Psoas muscle (tissue), 8 donors: ENCODE data around the gene CROCC. TPM values are rescaled to one million over a fixed set of nuclear protein-coding genes. Genes with fewer than 3 reads are reported as not detected.
A peak's percentile ranks its signal among the peaks of the same experiment; 100 is the strongest.

Experiments
- ATAC-seq, 4 donors: fragments of 200-7000 bp; cut with Tn5 transposase; one replicate each; pipeline ENCODE4 v1.9.1; 2020; ENCODE audit warnings: moderate library complexity in 3 of 4, mild to moderate bottlenecking in 2 of 4
- DNase-seq, 2 donors: peaks; one replicate each; pipeline ENCODE4 v3.0.0-alpha.2; 2020
- H3K27ac ChIP-seq: fragments of 200-600 bp; one replicate; pipeline ENCODE4 v1.8.0; 2022
- H3K27me3 ChIP-seq, 3 donors: fragments of 200-600 bp in 1 of 3; one replicate each; pipeline versions ENCODE4 v1.6.1 to v1.8.0; 2013 to 2022; ENCODE audit warnings: low read length in 2 of 3, mild to moderate bottlenecking in 2 of 3, moderate library complexity in 1 of 3; ENCODE audit not compliant: insufficient read depth in 3 of 3
- H3K36me3 ChIP-seq, 2 donors: fragments of 200-600 bp in 1 of 2; one replicate each; pipeline versions ENCODE4 v1.6.1 to v1.8.0; 2013 to 2022; ENCODE audit warnings: low read depth in 1 of 2, mild to moderate bottlenecking in 1 of 2, moderate library complexity in 1 of 2; ENCODE audit not compliant: insufficient read depth in 1 of 2
- H3K4me1 ChIP-seq: fragments of 200-600 bp; one replicate; pipeline ENCODE4 v1.8.0; 2022
- H3K4me3 ChIP-seq: fragments of 200-600 bp; one replicate; pipeline ENCODE4 v1.8.0; 2022; ENCODE audit warnings: mild to moderate bottlenecking
- H3K9me3 ChIP-seq: fragments of 200-600 bp; one replicate; pipeline ENCODE4 v1.8.0; 2022
- WGBS, 3 donors: extraction: QIAGEN DNeasy Blood & Tissue Kit; methylation state at CpG; one replicate each; pipeline versions ENCODE4 v1.1.6 to v1.1.7; 2013; 5-methylcytosine and 5-hydroxymethylcytosine counted together
- intact Hi-C, 2 donors: fragments of 100-400 bp; cut with DNase I; formaldehyde crosslinking; loops; one replicate each; pipeline versions ENCODE4 v1.11.0 to v1.14.2; 2022
- polyA plus RNA-seq, 3 donors: library from polyadenylated mRNA; stranded (reverse); fragments of 200-250 nt; gene quantifications; one replicate each; pipeline ENCODE4 v1.2.3, GENCODE V29; 2013
- total RNA-seq, 4 donors: library from RNA; stranded (reverse); fragmentation: NEBNext Ultra II Directional in 2 of 4; extraction: Animal tissue kit (Norgen Biotek cat#: 25700) in 2 of 4; gene quantifications; one replicate each; pipeline versions ENCODE4 v1.2.1 to v1.2.4, GENCODE V29; 2021 to 2023
- TF ChIP-seq, protein P1 (sequence below): fragments of 200-600 bp; IDR thresholded peaks from one replicate; pipeline ENCODE4 v1.8.0; 2022; ENCODE audit warnings: antibody characterized with exemption
- donor health status: healthy with polysubstance abuse.
- donor health status: DM: no; HTN: no; CAD: no; lungs with moderate emphysema.
- donor health status: Bipolar disorder and iron deficiency.
- donor health status: healthy.
- donor health status: DM: yes; HTN: yes; CAD: no.
- donor health status: DM: no; HTN: no; CAD: no.
- donor health status: DM: no; HTN: no; CAD: no.
- donor health status: DM: yes; HTN: yes; CAD: no.

The CROCC gene
- total and polyA plus RNA-seq, 7 donors: 3.1 to 6.5 (median 4.8) TPM

GRCh38 chr1:16986962-16987361, 65.2 kb downstream of the CROCC start:
- DNase-seq (no peak), ATAC-seq (no peak)
- Histone ChIP-seq H3K27me3 (peaks cover 0 to 3% (median 0%) of the 10 kb centered on the region in 3 donors), H3K36me3 (peaks cover 4 to 62% of the 10 kb centered on the region in 2 donors), H3K4me3 (no peak overlapping the region), H3K4me1 (no peaks in the 10 kb centered on the region), H3K9me3 (no peaks in the 10 kb centered on the region), H3K27ac (no peak overlapping the region)
- intact Hi-C loops: no loop called here
- TF ChIP-seq, protein P1, sequence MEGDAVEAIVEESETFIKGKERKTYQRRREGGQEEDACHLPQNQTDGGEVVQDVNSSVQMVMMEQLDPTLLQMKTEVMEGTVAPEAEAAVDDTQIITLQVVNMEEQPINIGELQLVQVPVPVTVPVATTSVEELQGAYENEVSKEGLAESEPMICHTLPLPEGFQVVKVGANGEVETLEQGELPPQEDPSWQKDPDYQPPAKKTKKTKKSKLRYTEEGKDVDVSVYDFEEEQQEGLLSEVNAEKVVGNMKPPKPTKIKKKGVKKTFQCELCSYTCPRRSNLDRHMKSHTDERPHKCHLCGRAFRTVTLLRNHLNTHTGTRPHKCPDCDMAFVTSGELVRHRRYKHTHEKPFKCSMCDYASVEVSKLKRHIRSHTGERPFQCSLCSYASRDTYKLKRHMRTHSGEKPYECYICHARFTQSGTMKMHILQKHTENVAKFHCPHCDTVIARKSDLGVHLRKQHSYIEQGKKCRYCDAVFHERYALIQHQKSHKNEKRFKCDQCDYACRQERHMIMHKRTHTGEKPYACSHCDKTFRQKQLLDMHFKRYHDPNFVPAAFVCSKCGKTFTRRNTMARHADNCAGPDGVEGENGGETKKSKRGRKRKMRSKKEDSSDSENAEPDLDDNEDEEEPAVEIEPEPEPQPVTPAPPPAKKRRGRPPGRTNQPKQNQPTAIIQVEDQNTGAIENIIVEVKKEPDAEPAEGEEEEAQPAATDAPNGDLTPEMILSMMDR: no peak
- WGBS, 3 donors: 75 to 80% (median 80%) methylated on average over 16 of the region's 16 CpGs

DNA sequence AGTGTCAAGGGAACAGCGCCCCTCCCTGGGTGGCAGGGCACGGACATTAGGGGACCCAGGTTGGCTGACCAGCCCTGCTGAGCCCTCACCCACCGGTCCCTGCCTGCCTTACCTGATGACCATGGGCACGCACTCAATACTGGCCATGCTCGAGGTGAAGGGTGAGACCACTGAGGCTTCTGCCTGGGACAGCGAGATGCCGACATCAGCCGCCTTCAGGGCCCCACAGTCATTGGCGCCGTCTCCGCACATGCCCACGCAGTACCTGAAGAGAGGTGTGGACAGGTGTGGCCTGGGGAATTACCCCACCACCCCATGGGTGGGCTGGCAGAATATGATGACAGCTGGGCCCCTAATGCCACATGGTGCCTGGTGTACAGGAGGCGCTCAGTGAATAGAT, 66.5 kb downstream of the CROCC start:
- peaks cover 4 to 70% of the 10 kb centered on the region in 2 donors for H3K36me3 ChIP-seq
- DNase-seq (no peak), ATAC-seq (no peak)
- intact Hi-C loops: no loop called here
- H3K4me3 ChIP-seq: no peak overlapping the region
- 91 to 95% (median 93%) methylated on average over 13 of the region's 13 CpGs for WGBS, 3 donors
- H3K27me3 ChIP-seq: peaks cover 0 to 1% (median 0%) of the 10 kb centered on the region in 3 donors
- H3K9me3 ChIP-seq: no peaks in the 10 kb centered on the region
- H3K27ac ChIP-seq: no peak overlapping the region
- no peaks in the 10 kb centered on the region for H3K4me1 ChIP-seq
- TF ChIP-seq, protein P1: no peak

GRCh38 chr1:16989676-16990391, 68.1 kb downstream of the CROCC start:
- DNase-seq: no peak
- WGBS, 3 donors: 91 to 94% (median 92%) methylated on average over 22 of the region's 22 CpGs
- no peaks in the 10 kb centered on the region for H3K4me1 ChIP-seq
- peaks cover 4 to 78% of the 10 kb centered on the region in 2 donors for H3K36me3 ChIP-seq
- no peak overlapping the region for H3K27ac ChIP-seq
- no peaks in the 10 kb centered on the region for H3K27me3 ChIP-seq
- intact Hi-C loops: no loop called here
- ATAC-seq: no peak
- H3K9me3 ChIP-seq: no peaks in the 10 kb centered on the region
- no peak overlapping the region for H3K4me3 ChIP-seq
- TF ChIP-seq, protein P1: no peak

DNA sequence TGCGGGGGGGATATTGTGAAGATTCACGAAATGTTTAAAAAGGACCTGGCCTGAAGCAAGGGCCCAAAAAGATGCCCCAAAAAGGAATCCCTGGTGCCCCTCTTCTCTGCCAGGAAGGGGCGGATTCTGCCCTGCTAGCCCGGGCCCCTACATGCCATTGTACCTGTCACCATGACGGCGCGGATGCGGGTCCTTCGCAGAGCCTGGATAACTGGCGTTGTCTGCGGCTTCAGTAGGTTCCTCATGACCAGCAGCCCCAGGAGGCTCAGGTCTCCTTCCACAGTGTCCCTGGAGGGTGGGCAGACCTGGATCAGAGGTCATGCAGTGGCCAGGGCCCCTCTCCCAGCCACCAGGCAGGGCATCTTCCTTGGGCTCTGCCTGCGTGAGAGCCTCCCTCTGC, 69.8 kb downstream of the CROCC start:
- Histone ChIP-seq H3K4me1 (no peaks in the 10 kb centered on the region), H3K36me3 (peaks cover 0 to 80% of the 10 kb centered on the region in 2 donors), H3K27ac (no peak overlapping the region), H3K9me3 (no peaks in the 10 kb centered on the region), H3K4me3 (no peak overlapping the region), H3K27me3 (no peaks in the 10 kb centered on the region)
- no peak for ATAC-seq
- TF ChIP-seq, protein P1: no peak
- DNase-seq: no peak
- intact Hi-C loops: no loop called here
- WGBS, 3 donors: 97 to 98% (median 98%) methylated on average over 12 of the region's 12 CpGs

- WGBS, 3 donors: 87 to 92% (median 90%) methylated on average over 12 of the region's 12 CpGs
- no peak overlapping the region for H3K27ac ChIP-seq
- peaks cover 0 to 80% of the 10 kb centered on the region in 2 donors for H3K36me3 ChIP-seq
- DNase-seq (no peak), ATAC-seq (peak in 1 of 4 donors; percentile 14)
- no peak overlapping the region for H3K4me3 ChIP-seq
- intact Hi-C loops: no loop called here
- TF ChIP-seq, protein P1: no peak
- H3K9me3 ChIP-seq: no peaks in the 10 kb centered on the region
- H3K4me1 ChIP-seq: no peaks in the 10 kb centered on the region
- no peaks in the 10 kb centered on the region for H3K27me3 ChIP-seq
Observed at GRCh38 chr1:16992102-16992501, 70.4 kb downstream of the CROCC start.
